Measurements from ENCODE around the gene CKLF. TPM values are rescaled to one million over a fixed set of nuclear protein-coding genes. Genes with fewer than 3 reads are reported as not detected.
"Not testable (repeated sequence)": the region's sequence is repeated elsewhere in the genome, so short reads cannot be mapped to it uniquely, and the experiment has no call there.

CKLF gene
- total RNA-seq, 3 donors from 2014 or later, result 26.9 to 42.0 (median 29.1) TPM

DNA sequence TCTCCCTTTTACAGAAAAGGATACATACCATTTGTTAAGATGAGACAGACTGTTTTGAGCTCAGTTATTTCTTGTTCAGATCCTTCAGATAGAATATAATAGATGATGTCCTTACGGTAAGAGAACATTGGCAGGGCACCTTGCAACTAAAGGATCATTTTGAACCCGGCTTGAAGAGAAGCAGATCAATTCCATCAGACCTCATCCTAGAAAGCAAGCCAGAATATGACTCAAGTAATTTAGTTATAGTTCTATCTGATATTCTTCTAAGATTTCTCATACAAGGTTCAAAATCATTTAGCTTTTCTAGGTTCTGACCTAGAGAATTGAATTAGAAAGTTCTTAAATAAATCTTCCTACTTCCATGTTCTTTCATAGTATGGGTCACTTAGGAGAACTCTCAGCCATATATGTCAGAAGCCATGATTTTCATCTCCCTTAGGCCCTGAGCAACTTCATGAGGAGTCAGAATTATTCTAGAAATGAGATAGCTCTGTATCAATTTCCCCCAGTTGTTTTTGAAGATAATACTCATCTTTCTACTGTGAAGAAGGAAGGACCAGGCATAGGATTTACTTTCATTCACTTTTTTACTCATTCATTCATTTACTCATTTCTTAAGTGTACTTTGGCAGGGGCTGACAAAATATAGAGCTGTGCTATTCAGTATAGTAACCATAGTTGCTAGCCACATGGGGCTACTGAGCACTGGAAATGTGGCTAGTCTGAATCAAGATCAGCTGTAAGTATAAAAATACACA, 11.4 kb downstream of the CKLF start:
- peaks cover 7% of the 10 kb centered on the region for H3K4me1 ChIP-seq (ENCODE audit: low read depth)
- H3K9me3 ChIP-seq, result no peaks in the 10 kb centered on the region
- no peak for ATAC-seq
- TF ChIP-seq, protein P1, sequence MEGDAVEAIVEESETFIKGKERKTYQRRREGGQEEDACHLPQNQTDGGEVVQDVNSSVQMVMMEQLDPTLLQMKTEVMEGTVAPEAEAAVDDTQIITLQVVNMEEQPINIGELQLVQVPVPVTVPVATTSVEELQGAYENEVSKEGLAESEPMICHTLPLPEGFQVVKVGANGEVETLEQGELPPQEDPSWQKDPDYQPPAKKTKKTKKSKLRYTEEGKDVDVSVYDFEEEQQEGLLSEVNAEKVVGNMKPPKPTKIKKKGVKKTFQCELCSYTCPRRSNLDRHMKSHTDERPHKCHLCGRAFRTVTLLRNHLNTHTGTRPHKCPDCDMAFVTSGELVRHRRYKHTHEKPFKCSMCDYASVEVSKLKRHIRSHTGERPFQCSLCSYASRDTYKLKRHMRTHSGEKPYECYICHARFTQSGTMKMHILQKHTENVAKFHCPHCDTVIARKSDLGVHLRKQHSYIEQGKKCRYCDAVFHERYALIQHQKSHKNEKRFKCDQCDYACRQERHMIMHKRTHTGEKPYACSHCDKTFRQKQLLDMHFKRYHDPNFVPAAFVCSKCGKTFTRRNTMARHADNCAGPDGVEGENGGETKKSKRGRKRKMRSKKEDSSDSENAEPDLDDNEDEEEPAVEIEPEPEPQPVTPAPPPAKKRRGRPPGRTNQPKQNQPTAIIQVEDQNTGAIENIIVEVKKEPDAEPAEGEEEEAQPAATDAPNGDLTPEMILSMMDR (IDR thresholded peaks at IDR 0.05), result no peak
- H3K36me3 ChIP-seq (ENCODE audit: low read depth), result no peaks in the 10 kb centered on the region
- no peak for DNase-seq
- intact Hi-C loops (cut with DNase I, micrococcal nuclease), result no loop called here
- H3K4me3 ChIP-seq, result no peak overlapping the region

DNA sequence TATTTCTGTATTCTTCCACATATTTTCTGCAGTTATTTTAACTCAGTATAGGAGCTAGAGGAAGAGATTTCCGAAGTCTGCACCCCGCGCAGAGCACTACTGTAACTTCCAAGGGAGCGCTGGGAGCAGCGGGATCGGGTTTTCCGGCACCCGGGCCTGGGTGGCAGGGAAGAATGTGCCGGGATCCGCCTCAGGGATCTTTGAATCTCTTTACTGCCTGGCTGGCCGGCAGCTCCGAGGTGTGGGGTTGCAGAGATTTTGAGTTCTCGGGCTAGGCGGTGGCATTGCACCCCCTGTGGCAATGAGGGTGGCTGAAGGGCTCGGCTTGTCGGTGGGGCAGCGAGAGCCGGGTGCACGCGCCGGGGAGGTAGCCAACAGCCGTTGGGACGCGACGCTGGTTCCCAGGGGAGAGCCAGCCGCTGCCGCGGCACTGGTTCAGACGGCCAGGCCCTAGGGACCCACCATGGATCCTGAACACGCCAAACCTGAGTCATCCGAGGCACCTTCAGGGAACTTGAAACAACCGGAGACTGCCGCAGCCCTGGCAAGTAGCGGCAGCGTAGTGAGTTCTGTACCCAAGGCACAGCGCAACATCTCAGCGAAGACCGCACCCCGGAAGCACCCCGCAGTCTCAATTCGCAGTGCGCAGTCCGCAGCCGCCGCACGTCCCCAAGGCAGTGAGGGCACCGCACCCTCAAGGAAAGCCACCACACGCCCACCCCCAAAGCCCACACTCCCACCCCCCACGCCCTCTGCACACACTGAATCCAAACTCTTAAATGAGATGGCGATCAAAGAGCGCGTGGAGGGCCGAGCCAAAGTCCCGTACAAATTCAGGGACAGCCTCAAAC, 13.9 kb downstream of the CKLF start, which contains the start of gene CMTM1:
CMTM1 (plus strand) TSS at position 389 of the 851 bp plus-strand sequence; CDS start at position 464, 75 bp downstream.
- Histone ChIP-seq H3K4me1 (ENCODE audit: low read depth) (peaks cover 4% of the 10 kb centered on the region), H3K36me3 (ENCODE audit: low read depth) (no peaks in the 10 kb centered on the region), H3K9me3 (no peaks in the 10 kb centered on the region), H3K4me3 (no peak within 1 kb of the TSS)
- ATAC-seq, result no peak
- intact Hi-C loops (cut with DNase I, micrococcal nuclease), result no loop called here
- TF ChIP-seq, protein P1 (IDR thresholded peaks at IDR 0.05), result no peak
- no peak for DNase-seq

DNA sequence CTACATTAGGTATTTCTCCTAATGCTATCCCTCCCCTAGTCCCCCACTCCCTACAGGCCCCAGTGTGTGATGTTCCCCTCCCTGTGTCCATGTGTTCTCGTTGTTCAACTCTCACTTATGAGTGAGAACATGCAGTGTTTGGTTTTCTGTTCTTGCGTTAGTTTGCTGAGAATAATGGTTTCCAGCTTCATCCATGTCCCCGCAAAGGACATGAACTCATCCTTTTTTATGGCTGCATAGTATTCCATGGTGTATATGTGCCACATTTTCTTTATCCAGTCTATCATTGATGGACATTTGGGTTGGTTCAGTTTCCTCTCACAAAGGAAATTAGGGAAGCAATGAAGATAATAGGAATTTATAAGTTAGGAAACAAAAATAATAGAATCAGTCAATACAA, 14.9 kb downstream of the CKLF start:
- H3K9me3 ChIP-seq; H3K4me3 ChIP-seq; intact Hi-C loops (cut with DNase I, micrococcal nuclease); DNase-seq; H3K4me1 ChIP-seq (ENCODE audit: low read depth); H3K36me3 ChIP-seq (ENCODE audit: low read depth); ATAC-seq: not testable (repeated sequence)

DNA sequence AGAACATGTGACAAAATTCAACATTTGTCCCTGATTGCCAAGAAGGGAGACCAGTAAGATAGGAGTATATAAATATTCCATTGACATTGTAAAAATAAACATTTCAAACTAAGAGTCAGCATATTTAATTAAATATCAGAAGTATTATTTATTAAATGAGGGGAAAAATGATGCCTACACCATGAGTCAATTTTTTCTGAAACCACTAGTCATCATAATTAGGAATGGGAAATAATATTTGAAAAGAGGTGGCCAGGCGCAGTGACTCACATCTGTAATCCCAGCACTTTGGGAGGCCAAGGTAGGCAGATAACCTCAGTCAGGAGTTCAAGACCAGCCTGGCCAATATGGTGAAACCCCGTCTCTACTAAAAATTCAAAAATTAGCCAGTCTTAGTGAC, 16.0 kb downstream of the CKLF start:
- TF ChIP-seq, protein P1 (IDR thresholded peaks at IDR 0.05), result no peak
- Histone ChIP-seq H3K36me3 (ENCODE audit: low read depth) (no peaks in the 10 kb centered on the region), H3K4me1 (ENCODE audit: low read depth) (no peaks in the 10 kb centered on the region), H3K4me3 (no peak overlapping the region), H3K9me3 (no peaks in the 10 kb centered on the region)
- intact Hi-C loops (cut with DNase I, micrococcal nuclease), result no loop called here
- no peak for ATAC-seq
- DNase-seq, result no peak

DNA sequence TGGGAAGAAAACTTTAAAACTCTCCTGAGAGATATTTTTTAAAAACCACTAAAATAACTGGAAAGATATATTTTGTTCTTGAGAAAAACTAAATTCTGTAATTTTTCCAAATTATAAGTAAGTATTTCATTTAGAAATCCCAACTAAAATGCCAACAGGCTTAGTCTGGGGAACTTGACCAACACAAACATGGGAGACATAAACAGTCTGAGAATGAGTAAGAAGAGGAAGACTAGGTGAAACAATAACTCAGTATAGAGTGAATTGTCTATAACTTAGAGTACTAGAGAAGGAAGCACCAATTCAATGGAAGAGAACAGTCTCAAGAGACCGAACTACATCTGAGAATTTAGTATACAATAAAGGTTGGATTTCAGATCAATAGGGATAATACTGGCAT, 16.8 kb downstream of the CKLF start:
- TF ChIP-seq, protein P1 (IDR thresholded peaks at IDR 0.05), result no peak
- intact Hi-C loops (cut with DNase I, micrococcal nuclease), result no loop called here
- peak; percentile 20 for ATAC-seq
- no peaks in the 10 kb centered on the region for H3K9me3 ChIP-seq
- no peak overlapping the region for H3K4me3 ChIP-seq
- no peaks in the 10 kb centered on the region for H3K4me1 ChIP-seq (ENCODE audit: low read depth)
- no peak for DNase-seq
- H3K36me3 ChIP-seq (ENCODE audit: low read depth), result no peaks in the 10 kb centered on the region

All from mucosa of descending colon (tissue), 3 donors.